DOHH2 (cell line): Measurements from ENCODE around the gene OTOP3.

Experiments used
- H3F3A ChIP-seq: fragments of 200-600 bp; sonication (generic), shearing (Covaris generic); 2 replicates; pipeline ENCODE4 v1.6.0; 2016; ENCODE audit warnings: antibody characterized with exemption, mild to moderate bottlenecking; ENCODE audit not compliant: control insufficient read depth, insufficient read depth
- H3K27ac ChIP-seq: fragments of 200-600 bp; sonication (generic); 2 replicates; pipeline ENCODE4 v1.5.1; 2014; ENCODE audit warnings: low read depth, mild to moderate bottlenecking, low read length, moderate library complexity
- H3K27me3 ChIP-seq: fragments of 200-600 bp; sonication (generic); 2 replicates; pipeline ENCODE4 v1.6.1; 2014; ENCODE audit warnings: mild to moderate bottlenecking, low read length, mixed read lengths; ENCODE audit not compliant: control insufficient read depth
- H3K36me3 ChIP-seq: fragments of 200-600 bp; sonication (generic); 2 replicates; pipeline ENCODE4 v1.6.1; 2014; ENCODE audit warnings: mild to moderate bottlenecking, low read length, moderate library complexity, mixed read lengths; ENCODE audit not compliant: control insufficient read depth
- H3K4me1 ChIP-seq: fragments of 200-600 bp; sonication (generic); 2 replicates; pipeline ENCODE4 v1.6.1; 2014; ENCODE audit warnings: mild to moderate bottlenecking, low read length, mixed read lengths; ENCODE audit not compliant: control insufficient read depth
- H3K4me2 ChIP-seq: fragments of 200-600 bp; sonication (generic); 2 replicates; pipeline ENCODE4 v1.6.0; 2014; ENCODE audit warnings: mild to moderate bottlenecking, low read length, moderate library complexity
- H3K4me3 ChIP-seq: fragments of 200-600 bp; sonication (generic); 2 replicates; pipeline ENCODE4 v1.5.1; 2014; ENCODE audit warnings: mild to moderate bottlenecking, low read length, mixed read lengths
- H3K79me2 ChIP-seq: fragments of 200-600 bp; sonication (generic); 2 replicates; pipeline ENCODE4 v1.6.1; 2014; ENCODE audit warnings: mild to moderate bottlenecking, low read length, mixed read lengths; ENCODE audit not compliant: control insufficient read depth
- H3K9me2 ChIP-seq: fragments of 200-600 bp; sonication (generic); replicated peaks from 2 replicates; pipeline ENCODE4 v1.6.1; 2014; ENCODE audit warnings: mild to moderate bottlenecking, low read length, mixed read lengths; ENCODE audit not compliant: control insufficient read depth
- H3K9me3 ChIP-seq: fragments of 200-600 bp; sonication (generic); 2 replicates; pipeline ENCODE4 v1.6.1; 2014; ENCODE audit warnings: antibody characterized with exemption, low read length, mixed read lengths; ENCODE audit not compliant: control insufficient read depth, insufficient read depth
- H4K20me1 ChIP-seq: fragments of 200-600 bp; sonication (generic); 2 replicates; pipeline ENCODE4 v1.6.0; 2014; ENCODE audit warnings: low read depth, mild to moderate bottlenecking, antibody characterized with exemption, low read length, moderate library complexity; ENCODE audit not compliant: control insufficient read depth, insufficient read depth
- CTCF ChIP-seq: fragments of 200-600 bp; sonication (generic); IDR thresholded peaks from one replicate; pipeline ENCODE4 v1.5.1; 2014; ENCODE audit warnings: antibody characterized with exemption, mild to moderate bottlenecking, low read depth, low read length; ENCODE audit not compliant: poor library complexity, severe bottlenecking
- EZH2phosphoT487 ChIP-seq: fragments of 200-600 bp; sonication (generic); IDR thresholded peaks from 2 replicates; pipeline ENCODE4 v1.6.1; 2017; ENCODE audit warnings: borderline replicate concordance, mild to moderate bottlenecking, antibody characterized with exemption, low read length, moderate library complexity, mixed read lengths

The OTOP3 gene

GRCh38 chr17:74921026-74921681 is 14.5 kb upstream of the OTOP3 start:
- Histone ChIP-seq H3K27me3 (peaks cover 21% of the 10 kb centered on the region), H3K36me3 (no peaks in the 10 kb centered on the region), H3K4me1 (no peaks in the 10 kb centered on the region), H3K4me3 (no peak overlapping the region), H3K27ac (no peak overlapping the region), H4K20me1 (no peaks in the 10 kb centered on the region), H3K9me2 (no peaks in the 10 kb centered on the region), H3K79me2 (no peaks in the 10 kb centered on the region), H3F3A (no peaks in the 10 kb centered on the region), H3K9me3 (no peaks in the 10 kb centered on the region), H3K4me2 (no peak overlapping the region)
- TF ChIP-seq CTCF, result no peak
- TF ChIP-seq EZH2phosphoT487, result no peak

- H3K27ac ChIP-seq, result no peak overlapping the region
- H3K4me3 ChIP-seq, result no peak overlapping the region
- H3K36me3 ChIP-seq, result no peaks in the 10 kb centered on the region
- no peaks in the 10 kb centered on the region for H4K20me1 ChIP-seq
- H3K4me2 ChIP-seq, result no peak overlapping the region
- H3K79me2 ChIP-seq, result no peaks in the 10 kb centered on the region
- TF ChIP-seq CTCF, result no peak
- TF ChIP-seq EZH2phosphoT487, result no peak
- H3K9me2 ChIP-seq, result no peaks in the 10 kb centered on the region
- H3K4me1 ChIP-seq, result no peaks in the 10 kb centered on the region
- H3K9me3 ChIP-seq, result no peaks in the 10 kb centered on the region
- H3K27me3 ChIP-seq, result peaks cover 21% of the 10 kb centered on the region
- H3F3A ChIP-seq, result no peaks in the 10 kb centered on the region
These were observed 13.9 kb upstream of the OTOP3 start for GRCh38 chr17:74921769-74922168.

GRCh38 chr17:74922172-74922571 is 13.5 kb upstream of the OTOP3 start:
- H3K9me2 ChIP-seq, result no peaks in the 10 kb centered on the region
- no peaks in the 10 kb centered on the region for H3K36me3 ChIP-seq
- H3F3A ChIP-seq, result no peaks in the 10 kb centered on the region
- H3K27ac ChIP-seq, result no peak overlapping the region
- H3K79me2 ChIP-seq, result no peaks in the 10 kb centered on the region
- H3K4me2 ChIP-seq, result no peak overlapping the region
- TF ChIP-seq CTCF, result no peak
- no peak for TF ChIP-seq EZH2phosphoT487
- H3K27me3 ChIP-seq, result peaks cover 21% of the 10 kb centered on the region
- H3K4me3 ChIP-seq, result no peak overlapping the region
- no peaks in the 10 kb centered on the region for H3K9me3 ChIP-seq
- no peaks in the 10 kb centered on the region for H3K4me1 ChIP-seq
- no peaks in the 10 kb centered on the region for H4K20me1 ChIP-seq
